SK-N-SH (cell line): ENCODE results near the gene TFDP2. TPM values are rescaled to one million over a fixed set of nuclear protein-coding genes. Genes with fewer than 3 reads are reported as not detected.

Experiments
- CTCF ChIA-PET: fragments of 300-600, 350-600 bp; formaldehyde crosslinking; extraction: SDS; loops from one replicate; lab custom pipeline; 2021; lab: Yijun Ruan, JAX
- POLR2A ChIA-PET: fragments of 350-600 bp; sonication (Branson Sonifier 250); formaldehyde crosslinking; extraction: SDS; loops from one replicate; lab custom pipeline; 2020; ENCODE audit warnings: antibody characterized with exemption, inconsistent platforms; lab: Yijun Ruan, JAX
- DNase-seq: peaks from one replicate; pipeline ENCODE4 v3.0.0; 2012
- H2AFZ ChIP-seq: fragments of 200-600 bp; sonication (generic); 2 replicates; pipeline ENCODE4 v1.8.1; 2016; ENCODE audit warnings: antibody characterized with exemption, mild to moderate bottlenecking, low read depth
- H3F3A ChIP-seq: fragments of 200-600 bp; sonication (generic); replicated peaks from 2 replicates; pipeline ENCODE3; 2016; ENCODE audit warnings: antibody characterized with exemption, mild to moderate bottlenecking; ENCODE audit not compliant: insufficient read depth
- H3K27ac ChIP-seq, 2 experiments: fragments of 200-500 bp in 1 of 2; fragments of 200-600 bp in 1 of 2; sonication (Bioruptor generic) in 1 of 2; sonication (generic), shearing (Covaris generic) in 1 of 2; 2 replicates each; pipeline versions ENCODE4 v1.5.1 to v1.6.1; 2014 to 2016; ENCODE audit warnings: low read depth in 2 of 2, inconsistent platforms in 1 of 2, low read length in 1 of 2, mild to moderate bottlenecking in 1 of 2, mixed read lengths in 1 of 2
- H3K27me3 ChIP-seq: fragments of 200-600 bp; sonication (generic), shearing (Covaris generic); 2 replicates; pipeline ENCODE4 v1.6.1; 2016; ENCODE audit warnings: mixed run types; ENCODE audit not compliant: insufficient read depth
- H3K36me3 ChIP-seq, 2 experiments: fragments of 200-500 bp in 1 of 2; fragments of 200-600 bp in 1 of 2; sonication (Bioruptor generic) in 1 of 2; sonication (generic) in 1 of 2; replicated peaks in 1 of 2; 2 replicates each; pipeline versions ENCODE3 to v1.5.1; 2014 to 2016; ENCODE audit warnings: low read length in 1 of 2, mild to moderate bottlenecking in 1 of 2; ENCODE audit not compliant: insufficient read depth in 2 of 2, control insufficient read depth in 1 of 2
- H3K4me1 ChIP-seq, 2 experiments: fragments of 200-500 bp in 1 of 2; fragments of 200-600 bp in 1 of 2; sonication (Bioruptor generic) in 1 of 2; sonication (generic), shearing (Covaris generic) in 1 of 2; 2 replicates each; pipeline versions ENCODE4 v1.5.1 to v1.6.1; 2014 to 2016; ENCODE audit warnings: low read depth in 1 of 2, low read length in 1 of 2, mixed run types in 1 of 2; ENCODE audit not compliant: insufficient read depth in 2 of 2, control insufficient read depth in 1 of 2
- H3K4me2 ChIP-seq: fragments of 200-600 bp; sonication (generic), shearing (Covaris generic); 2 replicates; pipeline ENCODE4 v1.6.1; 2017; ENCODE audit warnings: mixed run types
- H3K4me3 ChIP-seq, 2 experiments: fragments of 200-500 bp in 1 of 2; fragments of 200-600 bp in 1 of 2; sonication (Bioruptor generic) in 1 of 2; sonication (generic), shearing (Covaris generic) in 1 of 2; 2 replicates each; pipeline versions ENCODE4 v1.5.1 to v1.8.1; 2014 to 2016; ENCODE audit warnings: low read depth in 2 of 2, inconsistent platforms in 1 of 2, low read length in 1 of 2, mild to moderate bottlenecking in 1 of 2, mixed read lengths in 1 of 2, moderate library complexity in 1 of 2
- H3K79me2 ChIP-seq: fragments of 200-600 bp; sonication (generic); 2 replicates; pipeline ENCODE4 v1.8.1; 2017; ENCODE audit warnings: mild to moderate bottlenecking; ENCODE audit not compliant: insufficient read depth
- H3K9ac ChIP-seq: fragments of 200-600 bp; sonication (generic); 2 replicates; pipeline ENCODE4 v1.6.1; 2017; ENCODE audit warnings: mixed run types
- H3K9me2 ChIP-seq: fragments of 200-600 bp; sonication (generic); 2 replicates; pipeline ENCODE4 v1.6.1; 2017; ENCODE audit warnings: mixed run types
- H3K9me3 ChIP-seq: fragments of 200-600 bp; sonication (generic); 2 replicates; pipeline ENCODE4 v1.6.1; 2017; ENCODE audit warnings: mixed run types, mild to moderate bottlenecking, moderate library complexity
- H4K20me1 ChIP-seq: fragments of 200-600 bp; sonication (generic); 2 replicates; pipeline ENCODE4 v1.6.1; 2017; ENCODE audit warnings: mild to moderate bottlenecking, mixed run types; ENCODE audit not compliant: insufficient read depth
- ELF1 ChIP-seq: IDR thresholded peaks from 2 replicates; pipeline ENCODE4 v1.4.0; 2012
- EP300 ChIP-seq, 2 experiments: IDR thresholded peaks; 2 replicates each; pipeline versions ENCODE4 v1.4.0 to v1.6.1; 2012; ENCODE audit warnings: borderline replicate concordance in 1 of 2, low read depth in 1 of 2, low read length in 1 of 2
- FOSL2 ChIP-seq: IDR thresholded peaks from 2 replicates; pipeline ENCODE4 v1.4.0; 2012; ENCODE audit warnings: low read depth, mild to moderate bottlenecking, moderate library complexity, borderline replicate concordance
- GABPA ChIP-seq: IDR thresholded peaks from 2 replicates; pipeline ENCODE4 v1.4.0; 2012; ENCODE audit warnings: low read depth, mild to moderate bottlenecking
- GATA2 ChIP-seq: sonication (generic); formaldehyde crosslinking; IDR thresholded peaks from 2 replicates; pipeline ENCODE4 v1.5.0; 2020; ENCODE audit warnings: mild to moderate bottlenecking, missing genetic modification reagents
- MEF2A ChIP-seq: IDR thresholded peaks from 2 replicates; pipeline ENCODE4 v1.4.0; 2012; ENCODE audit warnings: low read depth, borderline replicate concordance
- POLR2AphosphoS5 ChIP-seq: IDR thresholded peaks from 2 replicates; pipeline ENCODE4 v1.6.1; 2012; ENCODE audit warnings: low read depth, low read length
- RAD21 ChIP-seq: IDR thresholded peaks from 2 replicates; pipeline ENCODE4 v1.6.1; 2012; ENCODE audit warnings: mild to moderate bottlenecking, low read length
- RCOR1 ChIP-seq: fragments of 150-350 bp; IDR thresholded peaks from 2 replicates; pipeline ENCODE4 v1.6.1; 2017; ENCODE audit warnings: antibody characterized with exemption, low read length
- RXRA ChIP-seq: IDR thresholded peaks from 2 replicates; pipeline ENCODE4 v1.4.0; 2012; ENCODE audit warnings: low read depth, mild to moderate bottlenecking, borderline replicate concordance
- SMC3 ChIP-seq: IDR thresholded peaks from 2 replicates; pipeline ENCODE4 v1.6.1; 2012; ENCODE audit warnings: low read depth, low read length, improper control_type of control experiment
- TAF1 ChIP-seq: IDR thresholded peaks from 2 replicates; pipeline ENCODE4 v1.6.1; 2012; ENCODE audit warnings: low read depth, mild to moderate bottlenecking, low read length, moderate library complexity, borderline replicate concordance
- YY1 ChIP-seq: IDR thresholded peaks from 2 replicates; pipeline ENCODE4 v1.4.0; 2012; ENCODE audit warnings: low read depth, mild to moderate bottlenecking
- WGBS: methylation state at CpG from one replicate; pipeline ENCODE4 v1.1.6; 2017; ENCODE audit warnings: low lambda C conversion rate; 5-methylcytosine and 5-hydroxymethylcytosine counted together
- polyA plus RNA-seq, 3 experiments: library from polyadenylated mRNA; depleted of rRNA; stranded (reverse); fragments of >200 nt; gene quantifications; 2 replicates each; pipeline ENCODE4 v1.2.3, GENCODE V29; 2012
- TF ChIP-seq, protein P1 (sequence below): fragments of 150-350 bp; IDR thresholded peaks from 2 replicates; pipeline ENCODE4 v1.6.1; 2017; ENCODE audit warnings: antibody characterized with exemption, low read length, low read depth, borderline replicate concordance
- TF ChIP-seq, protein P2 (sequence below): IDR thresholded peaks from 2 replicates; pipeline ENCODE4; 2012
- TF ChIP-seq, protein P3 (sequence below): fragments of 200-600 bp; sonication (generic); IDR thresholded peaks from 2 replicates; pipeline ENCODE4 v1.6.1; 2017; ENCODE audit warnings: antibody characterized with exemption, mild to moderate bottlenecking, moderate library complexity

Gene TFDP2
- polyA plus RNA-seq, 1 of the 3 experiments (the other 2 are of a cell fraction) = 8.6 TPM

DNA sequence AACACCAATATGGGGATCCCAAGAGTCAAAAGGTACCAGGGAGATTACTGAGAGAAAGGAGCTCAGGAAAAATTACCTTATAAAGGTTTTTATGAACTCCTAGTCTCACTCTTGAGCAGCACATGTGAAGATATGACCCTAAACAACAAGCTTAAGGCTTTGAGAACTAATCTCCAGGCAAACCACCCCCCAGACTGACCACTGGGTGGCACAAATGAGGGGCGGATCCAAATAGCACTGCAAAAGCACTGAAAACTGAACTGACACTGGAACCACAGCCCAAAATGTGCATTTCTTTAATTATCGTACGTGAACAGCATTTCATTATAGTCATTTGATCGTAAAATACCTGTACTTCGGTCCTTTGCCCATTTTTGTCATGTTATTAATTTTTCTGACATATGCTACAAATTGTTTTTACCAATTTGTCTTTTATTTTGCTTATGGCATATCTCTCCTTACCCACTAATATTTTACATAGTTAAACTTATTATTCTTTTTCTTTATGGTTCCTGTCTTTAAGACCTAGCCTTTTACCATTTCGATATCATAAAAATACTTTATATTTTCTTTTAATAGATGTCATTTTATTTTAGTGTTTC, 31.5 kb upstream of the TFDP2 start:
- H3K4me3 ChIP-seq = no peak overlapping the region
- no peak overlapping the region for H3K27ac ChIP-seq
- H2AFZ ChIP-seq = no peak overlapping the region
- TF ChIP-seq FOSL2 (no peak), ELF1 (no peak), SMC3 (peak; percentile 57), POLR2AphosphoS5 (no peak), RAD21 (peak; percentile 50), RCOR1 (no peak), GABPA (no peak), GATA2 (CRISPR knock-in tag) (no peak), TAF1 (no peak), MEF2A (no peak), YY1 (no peak), RXRA (no peak), EP300 (IDR thresholded peaks at IDR 0.05; ENCODE audit: borderline replicate concordance in 1 of 2, low read depth in 1 of 2, low read length in 1 of 2) (no peak)
- TF ChIP-seq, protein P1, sequence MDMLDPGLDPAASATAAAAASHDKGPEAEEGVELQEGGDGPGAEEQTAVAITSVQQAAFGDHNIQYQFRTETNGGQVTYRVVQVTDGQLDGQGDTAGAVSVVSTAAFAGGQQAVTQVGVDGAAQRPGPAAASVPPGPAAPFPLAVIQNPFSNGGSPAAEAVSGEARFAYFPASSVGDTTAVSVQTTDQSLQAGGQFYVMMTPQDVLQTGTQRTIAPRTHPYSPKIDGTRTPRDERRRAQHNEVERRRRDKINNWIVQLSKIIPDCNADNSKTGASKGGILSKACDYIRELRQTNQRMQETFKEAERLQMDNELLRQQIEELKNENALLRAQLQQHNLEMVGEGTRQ = no peak
- TF ChIP-seq, protein P2, sequence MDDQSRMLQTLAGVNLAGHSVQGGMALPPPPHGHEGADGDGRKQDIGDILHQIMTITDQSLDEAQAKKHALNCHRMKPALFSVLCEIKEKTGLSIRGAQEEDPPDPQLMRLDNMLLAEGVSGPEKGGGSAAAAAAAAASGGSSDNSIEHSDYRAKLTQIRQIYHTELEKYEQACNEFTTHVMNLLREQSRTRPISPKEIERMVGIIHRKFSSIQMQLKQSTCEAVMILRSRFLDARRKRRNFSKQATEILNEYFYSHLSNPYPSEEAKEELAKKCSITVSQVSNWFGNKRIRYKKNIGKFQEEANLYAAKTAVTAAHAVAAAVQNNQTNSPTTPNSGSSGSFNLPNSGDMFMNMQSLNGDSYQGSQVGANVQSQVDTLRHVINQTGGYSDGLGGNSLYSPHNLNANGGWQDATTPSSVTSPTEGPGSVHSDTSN = no peak
- TF ChIP-seq, protein P3, sequence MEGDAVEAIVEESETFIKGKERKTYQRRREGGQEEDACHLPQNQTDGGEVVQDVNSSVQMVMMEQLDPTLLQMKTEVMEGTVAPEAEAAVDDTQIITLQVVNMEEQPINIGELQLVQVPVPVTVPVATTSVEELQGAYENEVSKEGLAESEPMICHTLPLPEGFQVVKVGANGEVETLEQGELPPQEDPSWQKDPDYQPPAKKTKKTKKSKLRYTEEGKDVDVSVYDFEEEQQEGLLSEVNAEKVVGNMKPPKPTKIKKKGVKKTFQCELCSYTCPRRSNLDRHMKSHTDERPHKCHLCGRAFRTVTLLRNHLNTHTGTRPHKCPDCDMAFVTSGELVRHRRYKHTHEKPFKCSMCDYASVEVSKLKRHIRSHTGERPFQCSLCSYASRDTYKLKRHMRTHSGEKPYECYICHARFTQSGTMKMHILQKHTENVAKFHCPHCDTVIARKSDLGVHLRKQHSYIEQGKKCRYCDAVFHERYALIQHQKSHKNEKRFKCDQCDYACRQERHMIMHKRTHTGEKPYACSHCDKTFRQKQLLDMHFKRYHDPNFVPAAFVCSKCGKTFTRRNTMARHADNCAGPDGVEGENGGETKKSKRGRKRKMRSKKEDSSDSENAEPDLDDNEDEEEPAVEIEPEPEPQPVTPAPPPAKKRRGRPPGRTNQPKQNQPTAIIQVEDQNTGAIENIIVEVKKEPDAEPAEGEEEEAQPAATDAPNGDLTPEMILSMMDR = peak; percentile 72
- TF ChIP-seq, all 33 proteins: peak for 3
- Histone ChIP-seq H3F3A (peaks cover 2% of the 10 kb centered on the region), H3K9me2 (no peaks in the 10 kb centered on the region), H3K9me3 (no peaks in the 10 kb centered on the region), H3K4me1 (no peaks in the 10 kb centered on the region), H3K4me2 (no peak overlapping the region), H3K9ac (no peak overlapping the region), H3K79me2 (no peaks in the 10 kb centered on the region), H3K27me3 (no peaks in the 10 kb centered on the region), H3K36me3 (peaks cover 15 to 42% of the 10 kb centered on the region in 2 experiments), H4K20me1 (no peaks in the 10 kb centered on the region)
- CTCF ChIA-PET = interaction anchor here (0.7 to 1.9 kb wide), 11 partner anchors 8 to 99 kb away, joined by 3 to 11 read pairs (median 4); no protein-coding TSS in a partner anchor
- WGBS = 74% methylated on average over 6 of the region's 6 CpGs
- DNase-seq = peak; percentile 58
- POLR2A ChIA-PET = interaction anchor here (0.6 kb wide), 1 partner anchor 55 kb away, joined by 3 read pairs; no protein-coding TSS in a partner anchor
